ENCODE measurements around the gene ABCA12.

Gene ABCA12

GRCh38 chr2:215022418-215022817 is 116.0 kb downstream of the ABCA12 start:
- TF ChIP-seq CTCF (IDR thresholded peaks at IDR 0.05; ENCODE audit: low read depth, low read length) (no peak), MYC (IDR thresholded peaks at IDR 0.05; ENCODE audit: low read depth, low read length) (no peak), POLR2A (IDR thresholded peaks at IDR 0.05; ENCODE audit: extremely low read depth, insufficient read length) (no peak), MAX (IDR thresholded peaks at IDR 0.05; ENCODE audit: low read depth, low read length) (no peak)
- DNase-seq (ENCODE audit: low read depth) = no peak
- H3K4me3 ChIP-seq (ENCODE audit: low read depth, low read length) = no peak overlapping the region

GRCh38 chr2:215020283-215020682 is 118.1 kb downstream of the ABCA12 start:
- TF ChIP-seq MAX (IDR thresholded peaks at IDR 0.05; ENCODE audit: low read depth, low read length) (no peak), POLR2A (IDR thresholded peaks at IDR 0.05; ENCODE audit: extremely low read depth, insufficient read length) (no peak), MYC (IDR thresholded peaks at IDR 0.05; ENCODE audit: low read depth, low read length) (no peak), CTCF (IDR thresholded peaks at IDR 0.05; ENCODE audit: low read depth, low read length) (no peak)
- H3K4me3 ChIP-seq (ENCODE audit: low read depth, low read length) = no peak overlapping the region
- DNase-seq (ENCODE audit: low read depth) = no peak

- TF ChIP-seq POLR2A (IDR thresholded peaks at IDR 0.05; ENCODE audit: extremely low read depth, insufficient read length) = no peak
- TF ChIP-seq CTCF (IDR thresholded peaks at IDR 0.05; ENCODE audit: low read depth, low read length) = no peak
- no peak for TF ChIP-seq MAX (IDR thresholded peaks at IDR 0.05; ENCODE audit: low read depth, low read length)
- no peak for TF ChIP-seq MYC (IDR thresholded peaks at IDR 0.05; ENCODE audit: low read depth, low read length)
- DNase-seq (ENCODE audit: low read depth) = no peak
- no peak overlapping the region for H3K4me3 ChIP-seq (ENCODE audit: low read depth, low read length)
Observed at GRCh38 chr2:215019521-215020145, 118.8 kb downstream of the ABCA12 start.

- no peak for DNase-seq (ENCODE audit: low read depth)
- H3K4me3 ChIP-seq (ENCODE audit: low read depth, low read length) = no peak overlapping the region
- TF ChIP-seq MYC (IDR thresholded peaks at IDR 0.05; ENCODE audit: low read depth, low read length) (no peak), POLR2A (IDR thresholded peaks at IDR 0.05; ENCODE audit: extremely low read depth, insufficient read length) (no peak), CTCF (IDR thresholded peaks at IDR 0.05; ENCODE audit: low read depth, low read length) (no peak), MAX (IDR thresholded peaks at IDR 0.05; ENCODE audit: low read depth, low read length) (no peak)
Observed at GRCh38 chr2:215019085-215019484, 119.3 kb downstream of the ABCA12 start.

- DNase-seq (ENCODE audit: low read depth) = no peak
- TF ChIP-seq MYC (IDR thresholded peaks at IDR 0.05; ENCODE audit: low read depth, low read length) (no peak), CTCF (IDR thresholded peaks at IDR 0.05; ENCODE audit: low read depth, low read length) (no peak), POLR2A (IDR thresholded peaks at IDR 0.05; ENCODE audit: extremely low read depth, insufficient read length) (no peak), MAX (IDR thresholded peaks at IDR 0.05; ENCODE audit: low read depth, low read length) (no peak)
- no peak overlapping the region for H3K4me3 ChIP-seq (ENCODE audit: low read depth, low read length)
Observed at GRCh38 chr2:215015421-215015820, 123.0 kb downstream of the ABCA12 start.

Data from NB4 (cell line).